ENCODE data around the gene APBA2.

Gene APBA2

GRCh38 chr15:29107971-29108645, 222.3 kb downstream of the APBA2 start:
- Histone ChIP-seq H3K27me3 (replicated peaks; ENCODE audit: insufficient read depth, low read length) (no peaks in the 10 kb centered on the region), H3K4me1 (ENCODE audit: low read length) (no peaks in the 10 kb centered on the region), H3K9me2 (replicated peaks; ENCODE audit: insufficient read depth, low read length) (no peaks in the 10 kb centered on the region), H3K9ac (ENCODE audit: low read length) (no peak overlapping the region), H3K9me3 (replicated peaks; ENCODE audit: insufficient read depth, low read length) (no peaks in the 10 kb centered on the region), H3K79me2 (ENCODE audit: low read length) (no peaks in the 10 kb centered on the region), H3K4me2 (ENCODE audit: low read depth, low read length) (no peak overlapping the region), H3K27ac (ENCODE audit: low read length) (no peak overlapping the region), H3F3A (ENCODE audit: insufficient read depth, low read length) (no peaks in the 10 kb centered on the region), H3K36me3 (replicated peaks; ENCODE audit: insufficient read depth, low read length) (no peaks in the 10 kb centered on the region), H4K20me1 (ENCODE audit: insufficient read depth, low read length) (no peaks in the 10 kb centered on the region), H3K4me3 (ENCODE audit: low read length) (no peak overlapping the region), H2AFZ (ENCODE audit: low read length) (no peak overlapping the region)
- no peak for DNase-seq
- TF ChIP-seq EZH2 (optimal IDR thresholded peaks at IDR 0.05; ENCODE audit: low read depth, low read length) = no peak
- TF ChIP-seq CTCF (IDR thresholded peaks at IDR 0.05; ENCODE audit: low read length) = no peak
- TF ChIP-seq EZH2phosphoT487 (IDR thresholded peaks at IDR 0.05; ENCODE audit: low read length) = no peak

GRCh38 chr15:29109762-29110161, 224.0 kb downstream of the APBA2 start:
- Histone ChIP-seq H3F3A (ENCODE audit: insufficient read depth, low read length) (no peaks in the 10 kb centered on the region), H3K27ac (ENCODE audit: low read length) (no peak overlapping the region), H3K9me3 (replicated peaks; ENCODE audit: insufficient read depth, low read length) (no peaks in the 10 kb centered on the region), H3K9me2 (replicated peaks; ENCODE audit: insufficient read depth, low read length) (no peaks in the 10 kb centered on the region), H4K20me1 (ENCODE audit: insufficient read depth, low read length) (no peaks in the 10 kb centered on the region), H3K9ac (ENCODE audit: low read length) (no peak overlapping the region), H3K4me3 (ENCODE audit: low read length) (no peak overlapping the region), H3K79me2 (ENCODE audit: low read length) (no peaks in the 10 kb centered on the region), H2AFZ (ENCODE audit: low read length) (no peak overlapping the region), H3K4me2 (ENCODE audit: low read depth, low read length) (no peak overlapping the region), H3K36me3 (replicated peaks; ENCODE audit: insufficient read depth, low read length) (no peaks in the 10 kb centered on the region), H3K4me1 (ENCODE audit: low read length) (no peaks in the 10 kb centered on the region), H3K27me3 (replicated peaks; ENCODE audit: insufficient read depth, low read length) (no peaks in the 10 kb centered on the region)
- no peak for DNase-seq
- no peak for TF ChIP-seq EZH2phosphoT487 (IDR thresholded peaks at IDR 0.05; ENCODE audit: low read length)
- TF ChIP-seq CTCF (IDR thresholded peaks at IDR 0.05; ENCODE audit: low read length) = no peak
- TF ChIP-seq EZH2 (optimal IDR thresholded peaks at IDR 0.05; ENCODE audit: low read depth, low read length) = no peak

- no peak overlapping the region for H3K27ac ChIP-seq (ENCODE audit: low read length)
- no peak for DNase-seq
- H3K79me2 ChIP-seq (ENCODE audit: low read length) = no peaks in the 10 kb centered on the region
- no peaks in the 10 kb centered on the region for H4K20me1 ChIP-seq (ENCODE audit: insufficient read depth, low read length)
- no peaks in the 10 kb centered on the region for H3K36me3 ChIP-seq (replicated peaks; ENCODE audit: insufficient read depth, low read length)
- no peak overlapping the region for H3K4me2 ChIP-seq (ENCODE audit: low read depth, low read length)
- H3K27me3 ChIP-seq (replicated peaks; ENCODE audit: insufficient read depth, low read length) = no peaks in the 10 kb centered on the region
- no peak for TF ChIP-seq EZH2phosphoT487 (IDR thresholded peaks at IDR 0.05; ENCODE audit: low read length)
- no peak for TF ChIP-seq EZH2 (optimal IDR thresholded peaks at IDR 0.05; ENCODE audit: low read depth, low read length)
- TF ChIP-seq CTCF (IDR thresholded peaks at IDR 0.05; ENCODE audit: low read length) = no peak
- H2AFZ ChIP-seq (ENCODE audit: low read length) = no peak overlapping the region
- no peaks in the 10 kb centered on the region for H3K9me2 ChIP-seq (replicated peaks; ENCODE audit: insufficient read depth, low read length)
- H3K4me1 ChIP-seq (ENCODE audit: low read length) = no peaks in the 10 kb centered on the region
- H3F3A ChIP-seq (ENCODE audit: insufficient read depth, low read length) = no peaks in the 10 kb centered on the region
- H3K9me3 ChIP-seq (replicated peaks; ENCODE audit: insufficient read depth, low read length) = no peaks in the 10 kb centered on the region
- no peak overlapping the region for H3K4me3 ChIP-seq (ENCODE audit: low read length)
- no peak overlapping the region for H3K9ac ChIP-seq (ENCODE audit: low read length)
Observed at GRCh38 chr15:29110176-29110575, 224.4 kb downstream of the APBA2 start.

Data from MM.1S (cell line).